ENCODE data around the gene DAP. TPM values are rescaled to one million over a fixed set of nuclear protein-coding genes. Genes with fewer than 3 reads are reported as not detected.
"Not testable (repeated sequence)": the region's sequence is repeated elsewhere in the genome, so short reads cannot be mapped to it uniquely, and the experiment has no call there.

DAP gene, protein sequence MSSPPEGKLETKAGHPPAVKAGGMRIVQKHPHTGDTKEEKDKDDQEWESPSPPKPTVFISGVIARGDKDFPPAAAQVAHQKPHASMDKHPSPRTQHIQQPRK
- total RNA-seq (2014; rRNA removed; shearing (Covaris generic)): 17.1 and 17.6 TPM in 2 replicates
- polyA plus RNA-seq (2015; cell fraction: cytosol; rRNA removed): 131 and 141 TPM in 2 replicates
- 23.2 and 25.0 TPM in 2 replicates for polyA plus RNA-seq (2015; cell fraction: nucleus; rRNA removed)

- in situ Hi-C loops (cut with HindIII; ENCODE audit: low pct_unique_long_range_greater_than_20kb, low sequenced_read_pairs): no loop called here
- DNase-seq (ENCODE audit: low read depth, low spot score): peak; percentile 87
These were observed at the start of gene DAP for GRCh38 chr5:10761185-10761932. DAP (minus strand) TSS chr5:10761234; CDS start chr5:10761068, 166 bp downstream.

GRCh38 chr5:10808347-10809226 lies 47.6 kb upstream of the DAP start:
- in situ Hi-C loops (cut with HindIII; ENCODE audit: low pct_unique_long_range_greater_than_20kb, low sequenced_read_pairs): no loop called here
- no peak for DNase-seq (ENCODE audit: low read depth, low spot score)

GRCh38 chr5:10801931-10802666 lies 41.1 kb upstream of the DAP start:
- DNase-seq (ENCODE audit: low read depth, low spot score): peak; percentile 47
- in situ Hi-C loops (cut with HindIII; ENCODE audit: low pct_unique_long_range_greater_than_20kb, low sequenced_read_pairs): no loop called here

- DNase-seq (ENCODE audit: low read depth, low spot score): no peak
- in situ Hi-C loops (cut with HindIII; ENCODE audit: low pct_unique_long_range_greater_than_20kb, low sequenced_read_pairs): no loop called here
These were observed 39.8 kb upstream of the DAP start for GRCh38 chr5:10800852-10801251.

- DNase-seq (ENCODE audit: low read depth, low spot score): no peak
- in situ Hi-C loops (cut with HindIII; ENCODE audit: low pct_unique_long_range_greater_than_20kb, low sequenced_read_pairs): no loop called here
These were observed 36.2 kb upstream of the DAP start for GRCh38 chr5:10797261-10797660.

GRCh38 chr5:10793785-10794184 lies 32.8 kb upstream of the DAP start:
- no peak for DNase-seq (ENCODE audit: low read depth, low spot score)
- in situ Hi-C loops (cut with HindIII; ENCODE audit: low pct_unique_long_range_greater_than_20kb, low sequenced_read_pairs): no loop called here

DNA sequence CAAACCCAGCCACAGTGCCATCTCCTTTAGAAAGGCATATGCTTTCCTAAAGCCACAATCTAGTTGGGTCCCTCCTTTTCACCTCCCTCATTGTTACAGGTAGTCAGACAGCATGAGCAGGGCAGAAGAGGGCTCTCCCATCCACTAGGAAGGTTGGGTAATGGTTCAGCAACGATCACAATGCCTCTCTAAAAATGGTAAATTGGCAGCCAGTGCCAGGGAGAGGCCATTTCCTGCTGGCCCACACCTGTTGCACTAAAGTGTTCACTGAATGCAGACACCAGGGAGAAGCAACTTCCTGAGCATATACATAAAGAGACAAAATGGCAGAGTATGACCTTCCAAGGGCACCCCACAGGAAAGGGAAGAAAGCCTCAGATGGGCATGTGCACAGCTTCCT lies 31.3 kb upstream of the DAP start:
- in situ Hi-C loops (cut with HindIII; ENCODE audit: low pct_unique_long_range_greater_than_20kb, low sequenced_read_pairs): no loop called here
- no peak for DNase-seq (ENCODE audit: low read depth, low spot score)

DNA sequence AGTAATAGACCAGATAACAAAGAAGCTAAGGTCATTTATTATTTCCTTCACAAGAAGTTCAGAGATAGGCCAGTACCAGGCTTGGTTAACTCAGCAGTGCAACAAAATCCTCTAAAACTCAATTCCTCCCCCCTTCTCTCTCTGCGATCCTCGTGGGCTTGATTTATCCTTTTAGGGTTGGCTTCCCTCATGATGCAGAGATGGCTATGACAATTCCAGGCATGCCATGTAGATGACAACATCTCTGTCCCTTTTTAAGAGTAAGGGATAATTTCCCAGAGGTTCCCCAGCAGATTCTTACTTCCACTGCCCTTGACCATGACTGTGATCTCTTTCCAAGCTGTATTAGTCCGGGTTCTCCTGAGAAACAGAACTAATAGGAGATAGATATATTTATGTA lies 28.7 kb upstream of the DAP start:
- in situ Hi-C loops (cut with HindIII; ENCODE audit: low pct_unique_long_range_greater_than_20kb, low sequenced_read_pairs): no loop called here
- DNase-seq (ENCODE audit: low read depth, low spot score): no peak

- in situ Hi-C loops (cut with HindIII; ENCODE audit: low pct_unique_long_range_greater_than_20kb, low sequenced_read_pairs): no loop called here
- DNase-seq (ENCODE audit: low read depth, low spot score): no peak
These were observed 28.0 kb upstream of the DAP start for GRCh38 chr5:10789021-10789420.

DNA sequence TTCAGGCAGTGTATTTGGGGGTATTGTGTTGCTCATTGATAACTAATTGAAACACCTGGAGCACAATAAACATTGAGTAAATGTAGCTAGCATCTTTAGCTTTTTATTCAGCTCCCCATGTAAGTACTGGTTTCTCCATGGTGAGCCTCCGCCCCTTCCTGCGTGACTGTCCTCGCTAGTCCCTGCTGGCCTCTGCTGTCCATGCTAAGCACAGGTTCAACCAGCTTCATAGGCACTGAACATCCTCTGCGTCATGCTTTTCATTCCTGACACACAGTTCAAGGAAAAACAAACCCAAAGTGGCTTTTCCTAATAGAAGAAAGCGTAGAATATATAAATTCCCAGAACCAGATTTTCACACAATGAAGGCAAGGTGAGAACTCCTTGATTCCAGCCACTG lies 27.3 kb upstream of the DAP start:
- in situ Hi-C loops (cut with HindIII; ENCODE audit: low pct_unique_long_range_greater_than_20kb, low sequenced_read_pairs): no loop called here

GRCh38 chr5:10786835-10787234 lies 25.8 kb upstream of the DAP start:
- no peak for DNase-seq (ENCODE audit: low read depth, low spot score)
- in situ Hi-C loops (cut with HindIII; ENCODE audit: low pct_unique_long_range_greater_than_20kb, low sequenced_read_pairs): no loop called here

More for the DNA sequence above, 27.3 kb upstream of the DAP start:
- no peak for DNase-seq (ENCODE audit: low read depth, low spot score)

DNA sequence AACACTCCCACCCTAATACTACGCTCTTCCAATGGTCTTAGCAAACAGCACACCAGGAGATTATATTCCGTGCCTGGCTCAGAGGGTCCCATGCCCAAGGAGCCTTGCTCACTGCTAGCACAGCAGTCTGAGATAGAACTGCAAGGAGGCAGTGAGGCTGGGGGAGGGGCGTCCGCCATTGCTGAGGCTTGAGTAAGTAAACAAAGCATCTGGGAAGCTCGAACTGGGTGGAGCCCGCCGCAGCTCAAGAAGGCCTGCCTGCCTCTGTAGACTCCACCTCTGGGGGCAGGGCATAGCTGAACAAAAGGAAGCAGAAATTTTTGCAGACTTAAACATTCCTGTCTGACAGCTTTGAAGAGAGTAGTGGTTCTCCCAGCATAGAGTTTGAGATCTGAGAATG lies 19.2 kb upstream of the DAP start:
- in situ Hi-C loops (cut with HindIII; ENCODE audit: low pct_unique_long_range_greater_than_20kb, low sequenced_read_pairs); DNase-seq (ENCODE audit: low read depth, low spot score): not testable (repeated sequence)

DNA sequence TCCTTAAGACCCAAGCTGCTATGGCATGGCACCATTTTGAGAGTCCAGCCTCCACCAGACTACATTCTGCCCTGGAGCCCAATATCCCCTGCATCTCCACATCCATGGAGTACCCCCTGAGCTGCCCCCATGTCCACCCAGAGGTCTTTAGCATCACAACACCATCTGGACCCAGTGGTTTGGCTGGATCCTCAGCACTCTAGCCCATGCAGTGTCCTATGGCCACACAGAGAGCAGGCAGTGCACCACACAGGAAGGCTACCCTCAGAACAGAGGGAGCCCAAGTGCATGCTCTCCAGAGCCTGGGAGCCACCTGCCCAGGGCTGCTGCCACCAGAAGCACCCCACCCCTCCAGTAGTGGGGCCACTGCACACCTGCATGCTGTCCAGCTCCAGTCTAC lies 18.6 kb upstream of the DAP start:
- no peak for DNase-seq (ENCODE audit: low read depth, low spot score)
- in situ Hi-C loops (cut with HindIII; ENCODE audit: low pct_unique_long_range_greater_than_20kb, low sequenced_read_pairs): no loop called here

- in situ Hi-C loops (cut with HindIII; ENCODE audit: low pct_unique_long_range_greater_than_20kb, low sequenced_read_pairs): no loop called here
- DNase-seq (ENCODE audit: low read depth, low spot score): no peak
These were observed 17.3 kb upstream of the DAP start for GRCh38 chr5:10778179-10778910.

DNA sequence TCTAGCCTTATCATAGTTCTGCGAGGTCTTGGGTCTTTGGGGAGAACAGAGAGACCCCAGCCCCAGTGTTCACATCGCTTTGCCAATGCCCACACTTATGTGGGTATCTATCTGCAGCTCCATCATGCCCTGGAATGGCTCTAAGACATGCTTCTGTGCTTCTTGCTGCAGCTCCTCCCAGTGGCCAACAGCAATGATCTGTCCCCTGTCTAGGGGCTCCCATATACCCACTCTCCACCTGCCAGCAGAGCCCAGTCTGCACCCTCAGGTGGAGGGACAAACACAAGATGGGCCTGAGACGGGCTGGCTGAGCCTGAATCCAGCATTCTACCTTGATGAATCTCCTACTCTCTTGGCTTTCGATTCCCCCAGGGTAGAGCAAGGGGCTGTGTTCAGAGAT lies 14.6 kb upstream of the DAP start:
- peak; percentile 45 for DNase-seq (ENCODE audit: low read depth, low spot score)
- in situ Hi-C loops (cut with HindIII; ENCODE audit: low pct_unique_long_range_greater_than_20kb, low sequenced_read_pairs): no loop called here

- no peak for DNase-seq (ENCODE audit: low read depth, low spot score)
- in situ Hi-C loops (cut with HindIII; ENCODE audit: low pct_unique_long_range_greater_than_20kb, low sequenced_read_pairs): no loop called here
These were observed 12.0 kb upstream of the DAP start for GRCh38 chr5:10772901-10773585.

Measured in SK-MEL-5 (cell line).